Adrenal gland (tissue), 5 donors: ENCODE measurements around the gene TMEM43.

Experiments used
- POLR2A ChIP-seq, 2 donors: fragments of 450-650 bp; IDR thresholded peaks; one replicate each; pipeline ENCODE4 v1.6.1; 2017; ENCODE audit warnings: antibody characterized with exemption in 2 of 2, mild to moderate bottlenecking in 2 of 2, moderate library complexity in 1 of 2
- TF ChIP-seq, protein P1 (sequence below), 6 experiments: fragments of 450-650 bp in 4 of 6; fragments of 200-600 bp in 2 of 6; sonication (generic) in 1 of 6; IDR thresholded peaks; 1 replicate in 5 of 6; 2 replicates in 1 of 6; pipeline versions ENCODE4 v1.5.1 to v1.8.0; 2016 to 2021; ENCODE audit warnings: antibody characterized with exemption in 6 of 6, mild to moderate bottlenecking in 2 of 6, moderate library complexity in 1 of 6
- donor health status: DM: no; HTN: no; CAD: no.

DNA sequence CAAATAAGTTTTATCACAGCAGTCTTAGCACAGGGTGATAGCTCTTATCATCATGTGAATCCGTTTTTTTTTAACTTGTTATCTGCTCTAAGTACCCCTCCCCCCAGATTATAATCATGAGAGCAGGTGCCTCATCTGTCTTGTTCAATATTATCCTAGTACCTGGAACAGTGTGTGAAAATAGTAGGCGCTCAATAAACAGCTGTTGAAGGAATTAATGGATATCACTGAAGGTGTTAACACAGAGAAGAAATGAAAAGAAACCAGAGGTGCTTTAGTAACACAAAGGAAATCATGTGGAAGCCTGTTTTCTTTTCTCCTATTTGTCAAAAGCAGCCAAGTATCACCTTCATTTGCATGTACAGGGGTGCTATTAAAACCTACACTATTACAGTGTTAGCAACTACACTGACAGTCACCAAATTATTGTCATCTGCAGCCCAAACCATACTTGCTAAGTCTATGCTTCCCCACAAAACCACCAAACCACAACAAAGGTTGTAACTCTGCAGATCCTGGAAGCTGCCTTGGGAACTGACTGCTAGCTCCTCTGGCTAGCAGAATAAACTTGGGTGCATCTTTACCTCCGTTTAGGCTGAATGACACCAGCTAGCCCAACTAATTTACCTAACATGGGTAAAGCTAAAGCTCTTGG, 50.7 kb downstream of the TMEM43 start:
- TF ChIP-seq, protein P1, sequence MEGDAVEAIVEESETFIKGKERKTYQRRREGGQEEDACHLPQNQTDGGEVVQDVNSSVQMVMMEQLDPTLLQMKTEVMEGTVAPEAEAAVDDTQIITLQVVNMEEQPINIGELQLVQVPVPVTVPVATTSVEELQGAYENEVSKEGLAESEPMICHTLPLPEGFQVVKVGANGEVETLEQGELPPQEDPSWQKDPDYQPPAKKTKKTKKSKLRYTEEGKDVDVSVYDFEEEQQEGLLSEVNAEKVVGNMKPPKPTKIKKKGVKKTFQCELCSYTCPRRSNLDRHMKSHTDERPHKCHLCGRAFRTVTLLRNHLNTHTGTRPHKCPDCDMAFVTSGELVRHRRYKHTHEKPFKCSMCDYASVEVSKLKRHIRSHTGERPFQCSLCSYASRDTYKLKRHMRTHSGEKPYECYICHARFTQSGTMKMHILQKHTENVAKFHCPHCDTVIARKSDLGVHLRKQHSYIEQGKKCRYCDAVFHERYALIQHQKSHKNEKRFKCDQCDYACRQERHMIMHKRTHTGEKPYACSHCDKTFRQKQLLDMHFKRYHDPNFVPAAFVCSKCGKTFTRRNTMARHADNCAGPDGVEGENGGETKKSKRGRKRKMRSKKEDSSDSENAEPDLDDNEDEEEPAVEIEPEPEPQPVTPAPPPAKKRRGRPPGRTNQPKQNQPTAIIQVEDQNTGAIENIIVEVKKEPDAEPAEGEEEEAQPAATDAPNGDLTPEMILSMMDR (IDR thresholded peaks at IDR 0.05), result no peak
- TF ChIP-seq POLR2A (IDR thresholded peaks at IDR 0.05), result no peak
